Spinal cord (tissue), 10 donors: Measurements from ENCODE around the gene TLCD3B. TPM values are rescaled to one million over a fixed set of nuclear protein-coding genes. Genes with fewer than 3 reads are reported as not detected.
A peak's percentile ranks its signal among the peaks of the same experiment; 100 is the strongest.

Experiments used
- DNase-seq, 6 donors: peaks; one replicate each; pipeline versions ENCODE4 v3.0.0 to v3.0.0-alpha.2; 2013 to 2015; ENCODE audit warnings: low spot score in 6 of 6, low read depth in 4 of 6
- H3K27ac ChIP-seq: one replicate; pipeline ENCODE4 v1.5.1; 2013; ENCODE audit warnings: low read depth, low read length, control low read depth
- H3K27me3 ChIP-seq: one replicate; pipeline ENCODE4 v1.6.1; 2013; ENCODE audit warnings: low read length; ENCODE audit not compliant: control insufficient read depth, insufficient read depth
- H3K36me3 ChIP-seq: one replicate; pipeline ENCODE4 v1.6.1; 2013; ENCODE audit warnings: low read length; ENCODE audit not compliant: control insufficient read depth, insufficient read depth
- H3K4me1 ChIP-seq: one replicate; pipeline ENCODE4 v1.6.1; 2013; ENCODE audit warnings: low read length; ENCODE audit not compliant: control insufficient read depth, insufficient read depth
- H3K4me3 ChIP-seq: one replicate; pipeline ENCODE4 v1.5.1; 2013; ENCODE audit warnings: low read depth, low read length, control low read depth
- H3K9me3 ChIP-seq: one replicate; pipeline ENCODE4 v1.6.1; 2013; ENCODE audit warnings: low read length; ENCODE audit not compliant: control insufficient read depth, insufficient read depth
- WGBS: methylation state at CpG from one replicate; pipeline ENCODE4 v1.1.5; 2013; ENCODE audit warnings: missing lambda C conversion rate; ENCODE audit not compliant: insufficient coverage; 5-methylcytosine and 5-hydroxymethylcytosine counted together
- polyA plus RNA-seq, 2 donors: library from polyadenylated mRNA; unstranded; fragments of 120-200 nt; gene quantifications; one replicate each; pipeline ENCODE4 v1.2.1, GENCODE V29; 2013; ENCODE audit not compliant: insufficient read length in 2 of 2
- total RNA-seq, 2 donors: library from RNA; depleted of rRNA in 1 of 2; stranded (reverse); fragments of 120-200 nt in 1 of 2; fragments of >200 nt in 1 of 2; gene quantifications; one replicate each; pipeline versions ENCODE4 v1.2.3 to v1.2.4, GENCODE V29; 2013 to 2014
- donor health status: healthy.

TLCD3B gene
- total and polyA plus RNA-seq, 4 donors: 10.2 to 136 (median 69.1) TPM

DNA sequence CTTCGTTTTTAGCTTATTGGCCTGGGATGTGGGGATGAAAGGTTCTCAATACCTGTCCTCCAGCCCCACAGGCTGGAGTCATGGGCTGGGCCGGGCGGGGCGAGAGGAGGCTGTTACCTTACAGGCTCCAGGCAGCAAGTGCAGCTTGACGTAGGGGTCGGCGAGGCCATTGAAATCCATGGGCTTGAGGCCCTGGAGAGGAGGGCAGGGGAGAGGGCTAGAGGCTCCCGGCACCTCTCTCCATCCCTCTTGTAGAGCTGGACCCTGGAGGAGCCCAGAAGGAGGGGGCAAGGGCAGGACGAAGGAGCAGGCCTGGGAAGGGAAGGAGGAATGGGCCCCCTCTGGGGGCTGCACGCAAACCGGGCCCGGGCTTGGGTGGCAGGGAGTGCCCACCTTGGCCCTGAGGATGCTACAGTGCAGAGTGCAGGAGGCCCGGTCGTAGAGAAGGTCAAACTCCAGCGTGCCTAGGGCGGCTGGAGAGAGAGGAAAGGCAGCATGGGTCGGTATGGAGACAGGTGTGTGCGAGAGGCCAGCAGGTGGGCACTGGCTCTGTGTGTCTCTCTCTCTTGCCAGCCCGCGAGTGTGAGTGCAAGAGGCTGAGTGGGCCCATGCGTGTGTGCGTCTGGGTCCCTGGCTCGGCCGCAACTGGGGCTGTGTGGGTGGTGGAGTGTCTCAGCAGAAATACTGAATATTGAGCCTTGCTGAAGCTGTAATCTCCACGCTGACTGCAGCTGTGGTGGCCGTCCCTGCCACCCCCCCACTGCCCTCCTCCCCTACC, 21.8 kb downstream of the TLCD3B start:
- H3K27me3 ChIP-seq: peaks cover 15% of the 10 kb centered on the region
- H3K27ac ChIP-seq: no peak overlapping the region

DNA sequence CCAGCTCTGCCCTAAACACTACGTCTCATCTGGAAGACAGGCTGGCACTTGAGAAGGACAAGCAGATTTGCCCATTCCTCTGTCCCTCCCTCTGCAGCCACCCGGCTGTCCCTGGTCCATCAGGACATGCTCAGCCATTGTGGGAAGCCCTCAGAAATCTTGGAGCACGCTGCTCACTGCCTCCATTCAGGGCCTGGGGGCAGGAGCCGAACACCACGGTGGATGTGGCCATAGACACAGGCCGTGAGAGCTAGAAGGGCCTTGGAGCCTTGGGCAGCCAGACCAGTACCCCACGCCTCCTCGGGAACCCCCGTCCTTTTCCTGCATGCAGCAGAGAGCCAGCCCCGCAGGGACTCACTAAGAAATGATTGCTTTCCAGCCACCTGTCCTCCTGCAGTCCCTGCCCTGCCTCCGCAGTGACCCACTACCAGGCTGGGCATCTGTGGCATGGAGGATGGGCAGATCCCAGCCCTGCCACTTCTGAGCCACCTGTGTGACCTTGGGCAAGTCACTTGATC, 23.6 kb downstream of the TLCD3B start:
- no peak for DNase-seq
- H3K27me3 ChIP-seq: peaks cover 15% of the 10 kb centered on the region
- no peak overlapping the region for H3K27ac ChIP-seq
- WGBS: 81% methylated on average over 8 of the region's 11 CpGs
- H3K36me3 ChIP-seq: peaks cover 65% of the 10 kb centered on the region
- peaks cover 35% of the 10 kb centered on the region for H3K4me1 ChIP-seq
- no peaks in the 10 kb centered on the region for H3K9me3 ChIP-seq
- H3K4me3 ChIP-seq: no peak overlapping the region

More for the DNA sequence above, 21.8 kb downstream of the TLCD3B start:
- Histone ChIP-seq H3K9me3 (no peaks in the 10 kb centered on the region), H3K4me1 (peaks cover 35% of the 10 kb centered on the region), H3K4me3 (no peak overlapping the region), H3K36me3 (peaks cover 47% of the 10 kb centered on the region)
- DNase-seq: no peak
- WGBS: 42% methylated on average over 12 of the region's 26 CpGs

DNA sequence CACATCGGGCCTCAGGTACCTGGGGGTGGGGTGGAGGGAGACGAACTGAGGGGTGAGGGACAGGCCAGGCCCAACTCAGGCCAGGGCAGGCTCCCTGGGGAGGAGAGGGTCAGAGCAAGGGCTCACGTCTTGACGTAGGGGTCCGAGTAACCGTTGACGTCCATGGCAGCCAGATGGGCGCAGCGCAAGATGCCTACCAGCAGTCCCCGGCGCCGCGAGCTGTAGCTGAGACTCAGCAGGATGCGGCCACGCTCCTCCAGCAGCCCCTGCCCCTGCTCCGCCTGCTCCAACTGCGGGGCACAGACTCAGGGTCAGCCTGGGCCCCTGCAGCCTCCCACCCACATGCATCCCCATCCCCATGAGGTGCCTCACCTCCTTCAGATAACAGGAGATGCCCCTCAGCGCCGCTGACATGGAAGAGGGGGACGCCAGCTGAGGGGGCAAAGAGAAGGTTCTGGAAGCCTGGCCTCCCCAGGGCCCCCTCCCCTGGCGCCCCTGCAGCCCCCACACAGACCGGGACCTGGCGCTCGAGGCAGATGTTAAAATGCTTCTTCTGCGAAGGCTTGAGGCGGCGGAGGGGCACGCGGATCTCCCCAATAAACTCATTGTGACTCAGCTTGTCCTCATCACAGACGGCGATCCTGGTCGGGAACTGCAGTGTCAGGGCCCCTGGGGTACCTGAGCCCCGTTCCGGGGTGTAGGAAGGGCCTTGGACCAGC, 24.3 kb downstream of the TLCD3B start:
- DNase-seq: no peak
- H3K4me3 ChIP-seq: no peak overlapping the region
- H3K9me3 ChIP-seq: no peaks in the 10 kb centered on the region
- H3K4me1 ChIP-seq: peaks cover 29% of the 10 kb centered on the region
- peaks cover 11% of the 10 kb centered on the region for H3K27me3 ChIP-seq
- H3K36me3 ChIP-seq: peaks cover 71% of the 10 kb centered on the region
- H3K27ac ChIP-seq: no peak overlapping the region
- WGBS: 84% methylated on average over 33 of the region's 34 CpGs

DNA sequence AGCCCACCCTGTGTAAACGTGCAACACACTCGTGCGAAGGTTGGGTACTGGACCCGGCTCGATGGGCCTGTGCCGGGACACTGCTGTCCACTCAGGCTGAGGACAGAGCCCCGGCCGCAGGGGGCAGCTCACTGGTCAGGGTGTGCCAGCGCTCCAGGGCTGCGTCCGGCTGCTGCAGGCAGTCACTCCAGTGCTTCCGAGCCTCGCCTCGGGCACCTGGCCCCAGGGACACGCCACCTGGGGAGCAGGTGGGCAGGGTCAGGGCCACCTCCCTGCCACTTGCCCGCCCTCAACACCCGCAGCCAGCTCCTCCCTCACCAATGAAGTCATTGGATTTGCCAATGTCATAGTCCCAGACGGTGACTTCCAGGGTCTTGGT, 25.0 kb downstream of the TLCD3B start:
- DNase-seq: no peak
- H3K27ac ChIP-seq: no peak overlapping the region
- H3K4me3 ChIP-seq: no peak overlapping the region
- H3K9me3 ChIP-seq: no peaks in the 10 kb centered on the region
- peaks cover 25% of the 10 kb centered on the region for H3K4me1 ChIP-seq
- peaks cover 79% of the 10 kb centered on the region for H3K36me3 ChIP-seq
- WGBS: 91% methylated on average over 18 of the region's 18 CpGs
- H3K27me3 ChIP-seq: peaks cover 9% of the 10 kb centered on the region

DNA sequence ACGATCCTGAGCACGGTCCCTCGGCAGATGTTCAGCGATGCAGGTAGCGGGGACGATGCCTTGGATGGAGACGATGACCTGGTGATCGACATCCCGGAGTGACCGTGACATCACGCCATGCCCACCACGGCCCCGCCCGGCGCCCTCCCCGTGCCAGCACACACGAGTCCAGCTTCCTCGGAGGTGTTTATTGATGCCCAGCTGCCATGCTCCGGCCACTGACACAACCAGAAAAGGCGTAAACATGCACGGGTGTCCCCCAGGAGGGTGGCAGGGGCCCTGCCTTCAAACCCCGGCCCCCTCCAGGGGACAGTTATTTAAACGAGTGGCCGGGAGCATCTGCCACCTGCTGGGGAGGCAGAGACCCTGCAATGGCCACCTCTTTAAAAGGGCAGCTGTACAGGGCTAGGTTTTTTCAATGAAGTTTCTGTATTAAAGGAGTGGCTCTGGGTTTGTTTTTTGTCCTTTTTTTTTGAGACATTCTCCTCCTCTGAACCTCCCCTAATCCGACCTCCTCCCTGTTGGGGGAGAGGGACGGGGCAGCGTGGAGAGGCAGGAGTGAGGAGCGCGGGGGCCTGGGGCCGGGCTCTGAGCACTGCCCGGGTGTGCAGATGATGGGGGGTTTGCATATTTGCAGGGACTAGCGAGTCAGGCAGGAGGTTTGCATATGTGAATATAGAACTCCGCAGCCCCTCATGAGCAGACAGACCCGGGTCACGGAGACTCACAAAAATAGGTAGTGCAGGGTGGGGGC, 25.6 kb downstream of the TLCD3B start:
- peaks cover 6% of the 10 kb centered on the region for H3K27me3 ChIP-seq
- H3K36me3 ChIP-seq: peaks cover 84% of the 10 kb centered on the region
- DNase-seq: peak in 2 of 6 donors; percentile 37 to 46
- no peak overlapping the region for H3K27ac ChIP-seq
- WGBS: 53% methylated on average over 24 of the region's 35 CpGs
- peaks cover 23% of the 10 kb centered on the region for H3K4me1 ChIP-seq
- H3K9me3 ChIP-seq: no peaks in the 10 kb centered on the region
- no peak overlapping the region for H3K4me3 ChIP-seq

DNA sequence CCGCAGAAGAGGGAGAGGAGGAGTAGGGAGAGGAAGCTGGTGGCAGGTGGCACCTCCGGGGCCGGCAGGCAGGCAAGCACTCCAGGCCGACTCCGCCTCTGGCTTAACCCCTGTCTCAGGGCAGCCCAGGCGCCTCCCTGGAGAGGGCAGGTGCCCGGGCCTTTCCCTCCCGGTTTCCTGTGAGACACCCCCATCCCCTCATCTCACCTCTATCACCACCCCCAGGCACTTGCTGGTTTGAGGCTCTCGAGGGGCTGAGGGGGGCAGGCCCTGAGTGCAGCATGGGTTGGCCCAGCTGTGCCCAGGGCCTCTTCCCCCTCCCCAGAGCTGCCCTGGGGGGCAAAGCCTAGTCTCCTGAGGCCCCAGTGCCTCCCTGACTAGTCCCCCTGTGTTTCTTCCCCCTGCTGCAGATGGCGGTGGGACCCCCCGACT, 26.2 kb downstream of the TLCD3B start:
- no peak overlapping the region for H3K4me3 ChIP-seq
- no peaks in the 10 kb centered on the region for H3K9me3 ChIP-seq
- 80% methylated on average over 4 of the region's 11 CpGs for WGBS
- H3K27ac ChIP-seq: no peak overlapping the region
- DNase-seq: no peak
- H3K4me1 ChIP-seq: peaks cover 17% of the 10 kb centered on the region
- H3K27me3 ChIP-seq: peaks cover under 1% of the 10 kb centered on the region
- H3K36me3 ChIP-seq: peaks cover 91% of the 10 kb centered on the region

DNA sequence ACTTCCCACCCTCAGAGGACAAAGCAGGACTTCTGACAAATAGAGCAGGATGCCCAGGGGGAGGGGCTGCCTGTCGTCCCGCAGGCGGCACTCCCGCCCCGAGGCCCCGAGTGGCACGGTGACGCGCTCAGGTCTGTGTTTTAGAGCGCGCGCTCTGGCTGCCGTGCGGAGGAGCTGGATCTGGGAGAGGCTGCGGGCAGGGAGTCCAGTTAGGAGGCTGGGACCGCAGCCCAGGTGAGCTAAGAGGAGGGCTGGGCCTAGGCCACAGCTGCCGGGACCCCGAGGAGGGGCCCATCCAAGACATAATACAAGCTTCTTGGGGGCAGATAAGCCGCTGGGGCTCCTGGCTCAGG, 26.7 kb downstream of the TLCD3B start:
- WGBS: 73% methylated on average over 16 of the region's 19 CpGs
- peaks cover 90% of the 10 kb centered on the region for H3K36me3 ChIP-seq

DNA sequence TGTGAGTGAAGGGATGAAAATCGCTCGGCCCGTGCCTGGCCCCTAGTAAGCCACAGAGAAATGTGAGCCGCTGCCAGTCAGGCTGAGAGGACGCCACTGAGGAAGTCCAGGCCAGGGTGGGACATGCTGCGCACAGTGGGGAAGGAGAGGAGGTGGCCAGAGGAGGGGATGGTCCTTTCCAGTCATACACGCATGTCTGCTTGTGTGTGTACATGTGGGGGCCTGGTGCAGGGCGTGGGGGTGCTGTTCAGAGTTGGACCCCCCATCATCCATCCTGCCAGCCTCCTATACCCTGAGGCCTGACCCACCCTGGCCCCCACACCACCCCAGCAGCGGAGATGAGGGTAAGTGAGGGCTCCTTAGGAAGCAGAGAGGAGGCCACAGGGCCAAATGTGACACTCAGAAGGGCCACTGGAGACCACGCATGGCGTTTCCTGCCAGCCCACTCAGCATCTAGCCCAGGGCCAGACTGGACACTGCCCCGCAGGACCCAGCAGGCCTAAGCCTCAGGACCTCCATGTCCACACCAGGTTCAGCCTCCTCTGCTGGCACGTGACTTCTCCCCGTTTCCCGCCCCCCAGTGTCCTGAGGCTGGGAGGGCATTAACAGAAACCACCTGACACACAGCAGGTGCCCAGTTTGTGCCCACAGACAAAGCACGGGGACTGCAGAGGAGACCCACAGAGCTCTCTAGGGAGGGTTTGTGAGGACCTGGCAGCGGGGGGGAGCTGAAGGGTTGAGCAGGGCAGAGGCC, 27.2 kb downstream of the TLCD3B start:
- 88% methylated on average over 13 of the region's 17 CpGs for WGBS
- H3K4me1 ChIP-seq: peaks cover 9% of the 10 kb centered on the region
- H3K27me3 ChIP-seq: no peaks in the 10 kb centered on the region
- no peak overlapping the region for H3K4me3 ChIP-seq
- H3K27ac ChIP-seq: no peak overlapping the region
- DNase-seq: no peak
- H3K36me3 ChIP-seq: peaks cover 89% of the 10 kb centered on the region
- H3K9me3 ChIP-seq: no peaks in the 10 kb centered on the region

More for the DNA sequence above, 26.7 kb downstream of the TLCD3B start:
- Histone ChIP-seq H3K4me3 (no peak overlapping the region), H3K27ac (no peak overlapping the region), H3K9me3 (no peaks in the 10 kb centered on the region), H3K4me1 (peaks cover 12% of the 10 kb centered on the region), H3K27me3 (no peaks in the 10 kb centered on the region)
- DNase-seq: no peak
